ENCODE measurements around the gene GOLT1A.
A peak's percentile ranks its signal among the peaks of the same experiment; 100 is the strongest.

Gene GOLT1A, protein sequence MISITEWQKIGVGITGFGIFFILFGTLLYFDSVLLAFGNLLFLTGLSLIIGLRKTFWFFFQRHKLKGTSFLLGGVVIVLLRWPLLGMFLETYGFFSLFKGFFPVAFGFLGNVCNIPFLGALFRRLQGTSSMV

DNA sequence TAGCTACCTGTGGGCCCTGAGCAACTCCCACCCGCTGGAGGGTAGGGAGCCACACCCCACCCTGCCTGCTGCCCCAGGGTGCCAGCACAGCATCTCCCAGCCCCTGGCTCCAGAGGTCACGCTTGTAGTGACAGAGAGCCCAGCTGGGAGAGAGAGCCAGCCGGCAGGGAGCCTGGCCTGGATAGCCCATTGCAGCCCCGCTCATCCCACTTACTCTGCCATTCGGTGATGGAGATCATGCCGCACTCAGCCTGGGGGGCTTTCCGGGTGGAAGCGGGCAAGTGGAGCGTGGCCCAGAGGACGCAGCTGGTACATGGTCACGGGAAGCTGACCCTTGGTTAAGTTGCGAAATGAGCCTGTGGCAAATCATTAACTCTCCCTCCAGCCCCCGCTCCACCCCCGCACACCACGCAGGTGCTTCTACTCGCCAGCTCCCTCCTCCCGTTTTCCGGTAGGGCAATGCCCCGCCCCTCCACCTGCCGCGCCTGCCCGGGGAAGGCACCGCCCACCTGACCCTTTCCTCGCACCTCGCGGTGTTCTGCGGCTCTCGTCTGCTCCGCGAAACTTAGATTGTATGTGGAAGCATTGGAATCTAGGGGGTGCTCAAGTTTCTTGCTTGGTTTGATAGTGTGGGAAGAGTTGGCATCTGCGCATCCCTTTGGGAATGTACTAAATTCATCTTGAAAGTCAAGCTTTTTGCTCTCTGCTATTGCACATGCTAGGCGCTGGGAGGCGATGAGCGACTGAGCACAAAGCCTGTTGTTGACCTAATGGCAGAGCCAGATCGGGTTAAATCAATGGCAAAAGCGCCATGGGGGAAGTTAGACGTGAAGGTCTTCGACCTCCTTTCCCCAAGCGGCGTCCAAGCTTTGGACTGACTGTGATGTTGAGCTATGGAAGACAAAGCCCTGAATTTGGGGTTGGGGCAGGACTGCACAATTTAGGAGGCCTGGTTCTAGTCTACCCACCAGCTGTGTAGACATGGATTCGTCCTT is at the start of gene GOLT1A:
TSS of gene GOLT1A (minus strand) at position 321 of the 995 bp plus-strand sequence. CDS start at position 239, 82 bp downstream.
- DNase-seq (ENCODE audit: low read depth) = peak; percentile 84

DNA sequence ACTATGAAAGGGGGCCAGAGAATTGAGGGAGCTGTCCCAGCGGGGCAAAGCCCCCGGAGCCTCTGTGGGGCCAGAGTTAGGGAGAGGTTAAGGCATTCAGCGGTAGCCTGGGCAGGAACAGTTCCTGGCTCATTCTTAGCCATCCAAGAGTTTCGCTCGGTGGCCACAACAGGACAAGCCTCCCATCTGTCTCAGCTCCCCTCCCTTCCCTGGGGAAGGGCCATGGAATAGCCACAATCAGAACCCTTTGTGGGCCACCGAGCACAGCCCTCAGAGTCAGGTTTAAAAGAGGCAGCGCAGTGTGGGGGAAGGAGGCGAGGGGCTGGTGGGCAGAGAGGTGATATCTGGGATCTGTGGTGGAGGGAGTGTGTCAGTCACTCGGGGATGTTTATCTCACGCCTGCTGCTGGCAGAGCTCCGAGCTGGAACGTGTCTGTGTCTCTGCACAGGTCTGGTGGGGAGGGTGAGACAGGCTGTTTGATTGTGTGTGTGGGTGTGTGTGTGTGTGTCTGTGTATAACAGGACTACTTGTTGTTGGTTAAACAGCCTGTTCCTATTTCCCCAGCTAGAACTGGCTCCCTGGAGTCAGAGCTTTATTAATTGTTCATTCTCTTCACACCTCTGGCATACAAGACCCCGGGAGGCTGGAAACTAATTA is 49.6 kb upstream of the GOLT1A start:
- peak; percentile 71 for DNase-seq (ENCODE audit: low read depth)

DNA sequence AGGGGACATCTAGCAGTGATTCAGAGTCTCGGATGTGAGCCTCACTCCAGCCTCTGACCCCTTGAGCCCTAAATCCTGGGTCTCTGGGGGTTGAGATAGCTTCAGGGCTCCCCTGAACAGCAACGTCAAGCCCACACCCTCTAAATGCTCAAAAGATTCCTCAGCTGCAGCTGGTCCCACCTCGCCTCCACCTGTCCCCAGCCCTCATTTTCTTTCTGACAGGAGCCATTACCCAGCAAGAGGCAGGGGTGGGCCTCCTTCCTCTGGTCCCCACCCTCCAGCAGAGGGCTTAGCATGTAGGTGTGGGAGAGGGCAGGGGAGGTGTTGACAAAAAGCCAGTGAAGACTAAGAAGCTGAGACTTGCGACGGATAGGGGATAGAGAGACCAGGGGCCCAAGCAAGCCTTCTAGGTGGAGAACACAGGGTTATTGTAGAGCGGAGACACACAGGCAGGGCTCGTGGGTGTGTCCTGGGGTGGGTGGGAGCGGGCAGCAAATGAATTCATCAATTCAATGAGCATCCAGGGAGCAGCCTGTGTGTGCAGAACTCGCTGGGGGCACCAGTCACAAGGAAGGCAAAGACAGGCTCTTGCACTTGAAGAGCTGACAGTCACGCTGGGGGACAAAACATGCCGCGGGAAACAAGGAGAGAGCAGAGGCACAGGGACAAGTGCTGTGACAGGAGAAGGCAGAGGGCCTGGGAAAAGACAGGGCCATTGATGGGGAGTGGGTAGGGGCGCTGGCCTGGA is 48.9 kb upstream of the GOLT1A start:
- DNase-seq (ENCODE audit: low read depth) = no peak

DNA sequence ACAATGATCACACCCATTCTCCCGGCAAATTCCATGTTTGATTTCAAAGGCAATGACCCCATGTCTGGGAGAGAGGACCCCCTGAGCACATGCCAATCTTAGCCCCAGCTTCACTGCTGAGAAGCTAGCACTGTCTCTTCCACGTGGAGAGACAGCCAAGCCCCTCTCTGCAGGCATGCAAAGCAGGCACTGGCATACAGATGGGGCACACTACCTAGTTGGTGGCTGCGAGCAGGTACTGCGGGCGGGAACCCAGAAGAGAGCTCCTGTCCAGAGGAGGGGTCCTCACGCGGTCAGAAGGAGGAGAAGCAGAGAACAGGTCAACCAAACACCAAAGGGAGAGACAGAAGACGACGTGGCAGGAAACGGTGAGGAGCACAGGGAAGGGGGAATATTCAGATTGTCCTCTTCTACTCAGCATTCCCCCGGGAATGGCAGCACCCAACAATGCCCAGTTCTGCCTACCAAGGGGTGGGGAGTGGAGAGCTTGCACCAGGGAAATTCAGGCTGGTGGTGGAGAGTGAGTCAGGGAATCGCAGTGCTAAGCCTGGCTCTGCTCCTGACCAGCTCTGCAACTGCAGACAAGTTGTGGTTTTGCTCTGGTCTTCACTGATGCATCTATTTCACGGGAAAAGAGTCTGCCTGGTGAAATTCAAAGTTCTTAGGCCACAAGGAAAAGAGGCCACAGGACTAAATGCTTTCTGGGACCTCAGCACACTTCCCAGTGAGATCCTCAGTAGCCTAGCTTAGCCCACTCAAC is 48.1 kb upstream of the GOLT1A start:
- peak; percentile 93 for DNase-seq (ENCODE audit: low read depth)

DNA sequence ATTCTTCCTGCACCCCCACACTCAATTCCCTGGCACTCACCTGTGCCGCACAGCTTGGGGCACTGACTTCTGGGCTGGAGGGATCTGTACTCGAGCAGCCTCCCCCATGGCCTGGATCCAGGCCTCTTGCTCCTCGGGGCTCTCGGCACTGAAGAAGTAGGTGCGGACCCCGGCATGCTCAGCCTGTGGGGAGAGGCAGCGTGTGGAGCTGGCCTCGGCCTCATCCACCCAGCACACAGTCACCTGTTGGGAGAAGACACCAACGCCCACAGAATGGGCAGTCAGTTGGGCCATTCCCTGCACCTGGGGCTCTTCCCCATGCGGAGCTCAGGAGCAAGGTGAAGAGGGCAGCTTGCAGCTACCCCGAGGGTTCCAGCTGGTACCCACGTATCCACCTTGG is 47.5 kb upstream of the GOLT1A start:
- no peak for DNase-seq (ENCODE audit: low read depth)

DNA sequence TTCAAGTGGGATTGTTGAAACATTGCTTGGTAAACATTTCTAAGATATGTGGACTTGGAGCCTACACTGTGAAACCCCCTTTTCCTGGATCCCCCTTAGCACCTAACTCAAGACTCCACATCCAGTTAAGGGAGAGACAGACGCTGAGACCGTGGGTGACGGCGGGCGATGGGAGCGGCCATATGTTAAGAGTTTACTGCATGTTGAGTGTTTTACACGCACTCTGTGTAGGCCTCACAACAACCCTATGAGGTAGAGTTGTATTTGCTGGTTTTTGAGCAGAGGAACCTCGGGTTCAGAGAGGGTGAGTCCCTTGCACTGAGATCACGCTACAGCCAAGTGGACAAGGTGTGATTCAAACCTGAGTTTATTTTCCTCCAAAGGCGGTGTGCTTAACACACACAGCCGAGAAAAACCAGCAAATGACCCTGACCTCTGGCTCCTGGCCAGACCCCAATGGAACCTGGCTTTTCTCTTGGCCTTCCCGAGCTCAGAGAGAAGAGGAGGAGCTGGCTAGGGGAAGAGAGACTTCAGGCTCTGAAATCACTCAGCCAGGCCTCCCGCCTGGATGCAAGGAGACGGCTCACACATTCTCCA is 46.9 kb upstream of the GOLT1A start:
- peak; percentile 88 for DNase-seq (ENCODE audit: low read depth)

DNA sequence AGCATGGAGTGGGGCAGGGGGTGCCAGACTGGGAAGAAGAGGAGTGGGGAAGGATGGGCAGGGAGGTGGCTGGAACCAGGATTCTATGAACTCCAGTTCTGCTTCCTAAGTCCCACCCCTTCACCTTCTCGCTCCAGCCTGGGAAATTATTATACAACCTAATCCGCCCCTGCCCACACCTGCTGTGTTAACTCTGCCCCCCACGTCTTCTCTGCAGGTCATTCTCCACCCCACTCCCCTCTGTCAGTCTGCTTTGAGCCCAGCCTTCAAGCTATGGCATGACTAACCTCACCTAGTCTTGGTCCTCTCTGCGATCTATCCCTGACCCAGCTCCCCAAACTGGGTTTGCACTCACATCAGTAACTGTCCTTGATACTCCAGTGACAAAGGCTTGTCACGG is 46.0 kb upstream of the GOLT1A start:
- no peak for DNase-seq (ENCODE audit: low read depth)

DNA sequence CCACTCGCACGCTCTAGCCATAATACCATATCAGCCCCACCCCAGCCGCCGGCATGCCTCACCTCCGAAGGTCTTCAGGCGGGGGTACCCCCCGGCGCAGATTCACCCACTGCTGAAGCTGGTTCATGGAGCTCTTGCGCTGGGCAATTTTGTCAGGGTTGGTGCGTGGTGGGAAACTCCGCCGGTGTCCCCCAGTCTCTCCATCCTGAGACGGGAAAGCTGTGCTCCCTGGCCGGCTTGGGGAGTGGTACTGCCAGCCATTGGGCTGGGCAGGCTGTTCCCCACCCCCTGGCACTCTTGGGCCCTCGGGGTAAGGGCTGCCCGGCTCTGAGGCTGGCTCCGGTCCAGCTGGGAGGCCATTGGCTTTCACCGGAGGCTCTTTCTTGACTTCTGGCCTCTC is 45.4 kb upstream of the GOLT1A start:
- DNase-seq (ENCODE audit: low read depth) = no peak

DNA sequence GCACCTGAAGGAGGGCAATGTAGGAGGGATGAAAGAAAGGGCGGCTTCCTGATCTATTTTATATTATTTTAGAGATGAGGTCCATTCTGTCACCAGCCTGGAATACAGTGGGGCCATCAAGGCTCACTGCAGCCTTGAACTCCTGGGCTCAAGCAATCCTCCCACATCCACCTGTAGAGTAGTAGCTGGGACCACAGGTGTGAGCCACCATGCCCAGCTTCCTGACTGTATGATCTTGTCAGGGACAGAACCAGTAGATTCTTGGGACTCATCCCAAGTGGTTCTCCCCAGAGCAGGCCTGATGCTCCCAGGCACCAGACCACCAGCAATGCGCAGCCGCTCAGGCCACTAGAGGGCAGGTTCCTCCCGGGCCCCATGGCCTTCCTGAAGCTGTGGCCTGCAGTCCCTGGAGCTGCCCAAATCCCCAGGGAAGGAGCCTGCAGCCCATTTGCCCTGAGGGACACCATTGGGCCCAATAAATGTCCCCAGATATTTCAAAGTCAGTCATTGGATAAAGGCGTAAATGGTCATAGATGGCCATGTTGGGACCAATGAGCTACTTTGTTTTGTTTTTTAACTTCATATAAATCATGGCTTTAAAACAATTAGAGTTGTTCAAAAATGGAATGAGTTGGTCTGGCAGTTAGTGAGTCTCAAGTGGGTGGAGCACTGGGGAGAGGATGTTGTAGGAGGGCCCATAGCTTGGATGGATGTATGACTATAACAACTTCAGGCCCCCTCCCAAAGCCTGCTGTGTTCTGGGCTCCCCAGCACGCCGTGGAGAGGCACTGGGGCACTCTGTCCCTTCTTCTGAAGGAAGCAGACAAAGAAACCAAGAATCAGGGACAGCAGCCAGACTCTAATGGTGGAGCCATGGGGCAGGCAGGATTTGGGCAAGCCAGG is 44.7 kb upstream of the GOLT1A start:
- DNase-seq (ENCODE audit: low read depth) = peak; percentile 54

DNA sequence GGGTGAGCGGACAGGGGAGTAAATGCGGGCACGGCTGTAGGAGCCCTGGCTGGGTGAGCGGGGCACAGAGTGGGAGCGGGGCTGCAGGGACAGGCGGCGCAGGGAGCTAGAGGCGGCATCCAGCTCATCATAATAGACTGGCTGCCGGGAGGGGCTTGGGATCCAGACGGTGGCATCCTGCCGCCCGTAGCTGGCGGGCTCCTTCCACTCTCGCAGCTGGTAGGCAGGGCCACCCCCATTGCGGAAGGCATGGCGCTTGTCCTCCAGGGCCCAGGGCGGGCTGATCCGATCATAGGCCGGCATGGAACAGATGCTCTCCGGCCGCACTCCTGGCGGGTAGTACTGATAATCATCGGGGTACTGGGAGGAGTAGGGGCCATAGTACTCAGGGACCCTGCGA is 43.7 kb upstream of the GOLT1A start:
- DNase-seq (ENCODE audit: low read depth) = no peak

DNA sequence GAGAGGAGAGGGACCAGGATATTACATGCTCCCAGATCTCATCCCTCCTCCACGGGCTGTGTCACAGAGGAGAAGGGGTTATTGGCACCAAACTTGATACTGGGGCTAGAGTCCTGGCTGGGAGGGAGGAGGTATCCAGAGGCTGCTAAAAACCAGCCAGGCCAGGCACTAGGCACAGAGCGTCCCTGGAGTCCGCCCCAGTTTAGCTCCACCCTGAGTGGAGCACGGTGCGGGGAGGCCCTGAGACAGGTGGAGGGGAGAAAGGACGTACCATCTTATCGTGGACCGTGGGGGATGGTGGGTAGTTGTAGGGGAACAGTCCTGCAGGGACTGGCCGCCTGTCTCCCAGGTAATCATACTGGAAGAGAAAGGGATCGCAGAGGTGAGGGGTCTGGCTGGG is 42.7 kb upstream of the GOLT1A start:
- DNase-seq (ENCODE audit: low read depth) = no peak

DNA sequence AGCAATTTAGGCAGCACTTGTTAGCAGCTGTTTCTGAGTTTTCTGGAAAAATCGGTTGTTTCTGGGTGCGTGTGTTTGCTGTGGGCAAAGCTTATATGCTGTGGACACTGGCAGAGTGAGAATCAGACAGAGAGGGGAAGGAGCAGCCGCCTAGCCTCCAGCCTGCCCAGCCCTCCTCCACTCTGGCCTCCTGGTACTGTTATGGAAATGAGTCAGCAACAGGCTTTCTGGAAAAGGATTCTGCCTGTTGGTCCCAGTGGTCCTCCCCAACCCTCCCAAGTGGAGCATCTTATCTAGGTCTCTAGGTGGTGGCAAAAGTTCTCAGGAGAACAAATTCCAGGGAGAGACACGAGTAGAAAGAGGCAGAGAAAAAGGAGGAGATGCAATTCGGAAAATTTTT is 42.2 kb upstream of the GOLT1A start:
- peak; percentile 53 for DNase-seq (ENCODE audit: low read depth)

DNA sequence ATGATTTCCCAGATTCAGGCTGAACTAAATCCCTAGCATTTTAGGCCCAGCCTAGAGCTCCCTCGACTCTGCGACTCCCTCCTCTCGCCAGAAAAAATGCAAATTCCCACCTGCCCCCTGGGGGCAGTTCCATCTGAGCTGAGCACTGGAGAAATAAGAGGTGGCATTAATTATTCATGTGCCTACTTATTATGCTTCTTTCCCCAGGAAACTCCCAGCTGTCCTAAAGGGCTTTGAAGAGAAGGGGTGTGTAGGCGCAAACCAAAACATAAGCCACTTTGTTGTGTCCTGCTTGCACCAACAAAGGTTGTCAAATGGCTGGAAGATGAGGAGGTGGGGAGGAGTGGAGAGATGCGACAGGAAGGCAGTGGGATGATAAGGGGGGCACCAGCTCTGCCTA is 41.4 kb upstream of the GOLT1A start:
- no peak for DNase-seq (ENCODE audit: low read depth)

DNA sequence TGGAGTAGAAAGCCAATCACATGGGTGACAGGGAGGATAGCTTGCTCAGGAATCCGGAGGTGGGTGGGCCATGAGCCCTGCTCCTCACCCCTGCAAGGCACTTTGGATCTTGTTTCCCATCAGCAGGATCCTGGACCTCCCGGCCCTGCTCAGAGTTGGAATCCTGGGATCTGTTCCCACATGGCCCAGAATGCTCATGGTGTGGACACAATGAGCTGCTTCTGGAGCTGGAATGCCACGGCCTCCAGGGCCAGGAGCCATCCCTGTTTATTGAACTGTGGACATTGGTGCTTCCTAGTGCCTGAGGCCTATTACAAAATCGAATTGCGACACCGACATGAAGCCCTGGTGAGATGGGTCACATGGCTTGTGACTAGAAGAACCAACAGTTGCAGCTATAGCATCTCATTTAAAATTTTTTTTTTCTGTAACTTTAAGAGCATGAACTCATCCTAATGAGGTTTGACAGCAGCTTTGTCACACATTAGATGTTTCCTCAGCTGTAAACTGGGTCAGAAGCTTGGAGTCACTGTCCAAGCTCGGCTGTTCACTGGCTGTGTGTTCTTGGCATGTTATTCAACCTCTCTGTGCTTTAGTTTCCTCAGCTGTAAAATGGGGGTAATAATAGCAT is 40.4 kb upstream of the GOLT1A start:
- DNase-seq (ENCODE audit: low read depth) = peak; percentile 83

DNA sequence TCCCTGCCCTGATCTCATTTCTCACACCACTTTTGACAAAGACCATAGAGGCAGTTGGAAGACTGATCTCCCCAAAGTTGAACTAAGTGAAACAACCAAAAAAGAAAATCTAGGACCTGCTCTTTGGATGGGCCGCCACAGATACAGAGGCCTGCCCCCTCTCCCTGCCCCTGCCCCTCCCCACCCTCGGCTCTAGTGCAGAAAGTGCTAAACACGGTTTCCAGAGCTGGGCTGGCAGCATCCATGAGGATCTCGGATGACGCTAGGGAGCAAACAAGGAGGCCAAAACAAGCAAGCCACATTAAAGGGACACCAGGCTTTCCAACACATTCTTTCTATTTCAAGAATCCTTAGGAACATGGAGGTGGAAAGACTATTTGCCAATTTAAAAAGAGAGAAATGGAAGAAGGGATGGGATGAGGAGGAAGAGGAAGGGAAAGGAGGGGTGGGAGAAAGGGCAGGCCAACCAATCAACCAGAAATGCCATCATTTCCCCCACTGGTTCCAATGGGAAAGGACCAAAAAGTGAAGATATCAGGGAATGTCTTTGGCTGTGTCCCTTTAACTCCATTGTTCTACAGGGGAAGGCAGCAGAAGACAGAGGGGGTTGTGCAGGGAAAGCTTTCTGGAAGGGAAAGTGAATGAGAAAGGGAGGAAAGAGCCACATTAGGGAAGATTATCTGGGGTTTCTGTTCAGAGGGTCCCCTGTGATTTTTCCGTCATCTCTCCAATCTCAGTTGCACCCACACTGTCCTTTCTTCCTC is 38.3 kb upstream of the GOLT1A start:
- no peak for DNase-seq (ENCODE audit: low read depth)

DNA sequence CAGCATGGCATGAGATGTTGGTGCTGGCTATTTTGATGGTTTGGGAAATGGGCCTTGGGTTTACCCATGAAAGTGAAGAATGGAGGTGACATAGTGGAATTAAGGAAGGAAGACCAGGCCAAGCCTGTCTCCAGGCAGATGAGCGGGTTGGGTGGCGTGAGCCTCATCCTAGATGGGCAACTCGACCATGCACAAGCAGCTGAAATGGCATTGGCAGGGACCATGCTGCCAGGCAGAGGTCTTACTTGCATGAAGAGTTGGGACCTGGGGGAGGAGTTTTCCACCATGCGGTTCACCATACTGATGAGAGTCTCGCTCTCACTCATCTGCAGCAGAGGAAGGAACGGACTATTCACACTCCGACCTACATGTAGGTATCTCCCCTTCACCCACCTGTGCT is 37.5 kb upstream of the GOLT1A start:
- no peak for DNase-seq (ENCODE audit: low read depth)

DNA sequence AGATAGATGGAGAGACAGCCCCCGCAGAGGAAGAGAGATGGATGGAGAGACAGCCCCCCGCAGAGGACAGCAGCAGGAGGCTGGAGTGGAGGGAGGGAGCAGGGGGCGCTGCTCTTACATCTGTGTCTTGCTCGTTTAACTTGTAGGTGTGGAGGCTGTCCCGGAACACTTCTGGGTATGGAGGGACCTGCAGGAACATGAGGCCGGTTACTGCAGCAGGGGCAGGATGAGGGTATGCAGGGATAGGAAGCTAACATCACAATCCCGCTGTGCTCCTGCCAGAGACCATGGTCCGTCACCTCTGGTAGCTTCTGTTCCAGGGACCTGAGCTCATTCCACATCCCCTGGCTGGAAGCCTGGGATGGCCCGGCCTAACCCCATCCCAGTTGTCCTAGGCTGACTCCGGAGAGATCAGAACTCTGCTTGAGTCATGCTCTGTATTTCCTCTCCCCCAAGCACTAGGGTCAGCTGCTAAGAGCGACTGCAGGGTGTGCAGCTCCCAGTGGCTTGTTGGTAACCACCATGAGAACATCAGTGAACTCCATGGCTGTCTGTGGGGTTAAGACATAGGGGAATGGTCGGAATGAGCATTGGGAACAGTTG is 36.7 kb upstream of the GOLT1A start:
- DNase-seq (ENCODE audit: low read depth) = peak; percentile 25

DNA sequence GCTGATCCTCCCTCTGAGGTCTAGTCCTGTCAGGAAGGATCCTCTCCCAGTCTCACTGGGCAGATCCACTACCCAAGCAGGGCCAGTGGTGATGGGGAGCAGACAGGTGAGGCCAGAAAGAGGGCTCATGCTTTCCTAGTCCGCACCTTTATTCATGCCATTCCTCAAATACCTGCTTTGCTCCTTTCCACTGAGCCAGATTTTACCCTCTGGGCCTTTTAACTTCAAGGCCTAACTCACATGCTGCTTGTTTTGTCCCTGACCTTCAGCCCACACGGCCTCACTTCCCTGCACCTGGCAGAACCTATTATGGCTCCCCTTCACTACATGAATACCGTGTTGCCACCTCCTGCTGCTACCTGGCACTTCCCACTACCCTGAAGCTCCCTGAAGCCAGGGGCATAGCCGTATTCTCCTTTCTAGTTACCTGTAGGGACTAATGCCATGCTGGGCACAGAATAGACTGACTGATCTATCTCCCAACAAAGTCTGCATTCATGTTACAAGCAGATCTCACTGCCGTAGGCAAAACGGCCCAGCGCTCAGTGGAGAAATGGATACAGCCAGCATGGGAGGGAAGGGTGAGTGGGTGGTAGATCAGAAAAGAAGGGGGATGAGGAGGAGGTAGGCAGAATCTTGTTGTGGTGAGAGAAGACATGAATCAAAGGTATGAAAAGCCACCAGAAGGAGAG is 36.1 kb upstream of the GOLT1A start:
- DNase-seq (ENCODE audit: low read depth) = no peak

Measured in amniotic epithelial cell (primary cell).